CD4-positive, alpha-beta T cell treated with Interleukin-15 for 4 hours (primary cell): Measurements from ENCODE around the gene KLHL3.

ENCODE experiments used
- DNase-seq: peaks from one replicate; pipeline ENCODE4 v3.0.0-alpha.2; 2020; ENCODE audit warnings: low spot score

Gene KLHL3

GRCh38 chr5:137632716-137633115 is 103.2 kb downstream of the KLHL3 start:
- DNase-seq: no peak

- no peak for DNase-seq
Observed at GRCh38 chr5:137631453-137631852, 104.4 kb downstream of the KLHL3 start.

GRCh38 chr5:137630972-137631370 is 104.9 kb downstream of the KLHL3 start:
- no peak for DNase-seq

GRCh38 chr5:137630216-137630971 is 105.5 kb downstream of the KLHL3 start:
- DNase-seq: no peak

GRCh38 chr5:137629646-137630045 is 106.2 kb downstream of the KLHL3 start:
- peak; percentile 50 for DNase-seq

- DNase-seq: no peak
Observed at GRCh38 chr5:137627706-137628105, 108.2 kb downstream of the KLHL3 start.

- DNase-seq: no peak
Observed at GRCh38 chr5:137627293-137627692, 108.6 kb downstream of the KLHL3 start.

- DNase-seq: no peak
Observed at GRCh38 chr5:137624786-137625349, 111.0 kb downstream of the KLHL3 start.

- DNase-seq: no peak
Observed at GRCh38 chr5:137622850-137623249, 113.0 kb downstream of the KLHL3 start.

- no peak for DNase-seq
Observed at GRCh38 chr5:137621861-137622823, 113.7 kb downstream of the KLHL3 start.

- no peak for DNase-seq
Observed at GRCh38 chr5:137621306-137621705, 114.6 kb downstream of the KLHL3 start.

GRCh38 chr5:137619191-137619870 is 116.6 kb downstream of the KLHL3 start:
- DNase-seq: no peak

GRCh38 chr5:137618476-137618875 is 117.4 kb downstream of the KLHL3 start:
- no peak for DNase-seq

GRCh38 chr5:137617528-137618205 is 118.2 kb downstream of the KLHL3 start:
- DNase-seq: no peak

GRCh38 chr5:137616046-137616445 is 119.8 kb downstream of the KLHL3 start:
- DNase-seq: no peak

GRCh38 chr5:137615171-137615775 is 120.6 kb downstream of the KLHL3 start:
- DNase-seq: no peak

- no peak for DNase-seq
Observed at GRCh38 chr5:137613554-137614265, 122.2 kb downstream of the KLHL3 start.

GRCh38 chr5:137612576-137612975 is 123.3 kb downstream of the KLHL3 start:
- DNase-seq: no peak

GRCh38 chr5:137611794-137612435 is 124.0 kb downstream of the KLHL3 start:
- no peak for DNase-seq

GRCh38 chr5:137611011-137611580 is 124.8 kb downstream of the KLHL3 start:
- DNase-seq: no peak
